Mesendoderm (in vitro differentiated cells): ENCODE measurements around the gene YIF1B.

Experiments used
- DNase-seq: peaks from one replicate; pipeline ENCODE4 v3.0.0; 2013
- H2AK5ac ChIP-seq: 2 replicates; pipeline ENCODE4 v1.6.1; 2013; ENCODE audit warnings: low read length, inconsistent platforms
- H2BK120ac ChIP-seq: 2 replicates; pipeline ENCODE4 v1.6.1; 2013; ENCODE audit warnings: low read depth, mild to moderate bottlenecking, low read length, moderate library complexity, mixed read lengths
- H2BK15ac ChIP-seq: replicated peaks from 2 replicates; pipeline ENCODE4 v1.6.1; 2013; ENCODE audit warnings: low read depth, mild to moderate bottlenecking, moderate library complexity
- H2BK5ac ChIP-seq: 2 replicates; pipeline ENCODE4 v1.6.1; 2013; ENCODE audit warnings: low read length, inconsistent platforms
- H3K18ac ChIP-seq: 2 replicates; pipeline ENCODE4 v1.6.1; 2013; ENCODE audit warnings: mild to moderate bottlenecking, low read length, mixed read lengths
- H3K23ac ChIP-seq: one replicate; pipeline ENCODE4 v1.6.1; 2013; ENCODE audit warnings: low read length
- H3K27ac ChIP-seq: 2 replicates; pipeline ENCODE4 v1.5.1; 2013; ENCODE audit warnings: low read depth, mild to moderate bottlenecking, inconsistent platforms, low read length, moderate library complexity
- H3K27me3 ChIP-seq: 2 replicates; pipeline ENCODE4 v1.6.1; 2013; ENCODE audit warnings: low read length, control low read depth, mild to moderate bottlenecking, inconsistent platforms; ENCODE audit not compliant: insufficient read depth, poor library complexity
- H3K36me3 ChIP-seq: 2 replicates; pipeline ENCODE4 v1.6.1; 2013; ENCODE audit warnings: low read length, inconsistent platforms; ENCODE audit not compliant: control insufficient read depth, insufficient read depth
- H3K4ac ChIP-seq: one replicate; pipeline ENCODE4 v1.6.1; 2013; ENCODE audit warnings: low read depth, mild to moderate bottlenecking, low read length, moderate library complexity
- H3K4me1 ChIP-seq: 2 replicates; pipeline ENCODE4 v1.6.1; 2013; ENCODE audit warnings: low read depth, low read length, inconsistent platforms; ENCODE audit not compliant: control insufficient read depth
- H3K4me2 ChIP-seq: 2 replicates; pipeline ENCODE4 v1.6.1; 2013; ENCODE audit warnings: low read length
- H3K4me3 ChIP-seq: 2 replicates; pipeline ENCODE4 v1.5.1; 2013; ENCODE audit warnings: mild to moderate bottlenecking, low read length
- H3K56ac ChIP-seq: one replicate; pipeline ENCODE4 v1.6.1; 2013; ENCODE audit warnings: low read length
- H3K79me1 ChIP-seq: 2 replicates; pipeline ENCODE4 v1.6.1; 2013; ENCODE audit warnings: low read length, inconsistent platforms
- H3K79me2 ChIP-seq: 2 replicates; pipeline ENCODE4 v1.6.1; 2013; ENCODE audit warnings: mild to moderate bottlenecking, low read length; ENCODE audit not compliant: control insufficient read depth, insufficient read depth
- H3K9ac ChIP-seq: 2 replicates; pipeline ENCODE4 v1.6.1; 2013; ENCODE audit warnings: low read length, inconsistent platforms
- H4K5ac ChIP-seq: one replicate; pipeline ENCODE4 v1.6.1; 2013; ENCODE audit warnings: low read length
- H4K8ac ChIP-seq: one replicate; pipeline ENCODE4 v1.6.1; 2013; ENCODE audit warnings: low read depth, mild to moderate bottlenecking, control low read depth, low read length, moderate library complexity
- WGBS: extraction: QIAGEN DNeasy Blood & Tissue Kit; methylation state at CpG from one replicate; pipeline ENCODE4 v1.1.7; 2013; ENCODE audit warnings: low lambda C conversion rate, missing lambda C conversion rate; ENCODE audit not compliant: insufficient coverage; ENCODE audit errors: extremely low coverage; 5-methylcytosine and 5-hydroxymethylcytosine counted together

YIF1B gene

DNA sequence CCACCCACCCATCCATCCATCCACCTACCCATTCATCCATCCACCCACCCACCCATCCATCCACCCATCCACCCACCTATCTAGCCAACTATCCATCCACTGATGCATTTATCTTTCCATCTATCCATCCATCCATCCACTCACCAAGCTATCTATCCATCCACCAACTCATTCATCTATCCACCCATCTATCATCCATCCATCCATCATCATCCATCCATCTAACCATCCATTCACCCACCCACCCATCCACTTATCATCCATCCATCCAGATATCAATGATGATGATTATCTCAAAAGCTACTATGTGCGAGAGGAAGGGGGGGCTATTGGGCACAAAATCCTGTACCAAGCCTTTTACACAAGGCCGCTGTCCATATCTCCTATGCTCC, 5.5 kb downstream of the YIF1B start:
- Histone ChIP-seq H3K79me1 (peaks cover 10% of the 10 kb centered on the region), H2BK120ac (no peak overlapping the region), H2BK5ac (no peak overlapping the region), H3K27me3 (no peaks in the 10 kb centered on the region), H3K4ac (no peak overlapping the region), H2BK15ac (no peak overlapping the region), H3K4me2 (no peak overlapping the region), H3K23ac (no peak overlapping the region), H3K79me2 (peaks cover 2% of the 10 kb centered on the region), H3K56ac (no peak overlapping the region), H4K8ac (no peak overlapping the region), H3K9ac (no peak overlapping the region), H4K5ac (no peak overlapping the region), H3K36me3 (no peaks in the 10 kb centered on the region), H3K18ac (no peak overlapping the region), H2AK5ac (no peak overlapping the region), H3K27ac (no peak overlapping the region), H3K4me3 (no peak overlapping the region), H3K4me1 (no peaks in the 10 kb centered on the region)
- no peak for DNase-seq
- no CpG with 5 or more reads among the region's 2 CpGs for WGBS

DNA sequence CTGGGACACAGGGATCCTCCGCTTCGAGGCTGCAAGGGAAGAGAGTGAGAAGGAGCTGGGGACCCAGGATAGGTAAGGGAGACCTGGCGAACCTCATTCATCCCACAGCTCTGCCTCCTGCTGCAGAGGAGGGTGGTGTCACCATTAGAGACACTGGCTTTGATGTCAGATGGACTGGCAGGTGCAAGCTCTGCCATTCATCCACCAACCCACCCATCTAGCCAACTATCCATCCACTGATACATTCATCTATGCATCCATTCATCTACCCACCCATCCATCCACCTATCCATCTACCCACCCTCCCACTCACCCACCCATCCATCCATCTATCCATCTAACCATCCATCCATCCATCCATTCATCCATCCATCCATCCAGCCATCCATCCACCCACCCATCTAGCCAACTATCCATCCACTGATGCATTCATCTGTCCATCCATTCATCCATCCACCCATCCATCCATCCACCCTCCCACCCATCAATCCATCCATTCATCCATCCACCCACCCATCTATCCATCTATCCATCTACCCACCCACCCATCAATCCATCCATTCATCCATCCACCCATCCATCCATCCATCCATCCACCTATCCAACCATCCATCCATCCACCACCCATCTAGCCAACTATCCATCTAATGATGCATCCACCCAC, 6.0 kb downstream of the YIF1B start:
- H3K4me3 ChIP-seq: no peak overlapping the region
- H2BK5ac ChIP-seq: no peak overlapping the region
- WGBS: no CpG with 5 or more reads among the region's 3 CpGs
- no peak overlapping the region for H4K5ac ChIP-seq
- no peak overlapping the region for H3K4me2 ChIP-seq
- H2BK120ac ChIP-seq: no peak overlapping the region
- no peak overlapping the region for H3K18ac ChIP-seq
- H3K79me1 ChIP-seq: peaks cover 8% of the 10 kb centered on the region
- no peaks in the 10 kb centered on the region for H3K36me3 ChIP-seq
- H3K4me1 ChIP-seq: no peaks in the 10 kb centered on the region
- H3K27me3 ChIP-seq: no peaks in the 10 kb centered on the region
- H3K9ac ChIP-seq: no peak overlapping the region
- no peak overlapping the region for H3K56ac ChIP-seq
- H3K23ac ChIP-seq: no peak overlapping the region
- H3K79me2 ChIP-seq: peaks cover 2% of the 10 kb centered on the region
- H3K27ac ChIP-seq: no peak overlapping the region
- no peak overlapping the region for H3K4ac ChIP-seq
- DNase-seq: no peak
- no peak overlapping the region for H4K8ac ChIP-seq
- H2AK5ac ChIP-seq: no peak overlapping the region
- H2BK15ac ChIP-seq: no peak overlapping the region

DNA sequence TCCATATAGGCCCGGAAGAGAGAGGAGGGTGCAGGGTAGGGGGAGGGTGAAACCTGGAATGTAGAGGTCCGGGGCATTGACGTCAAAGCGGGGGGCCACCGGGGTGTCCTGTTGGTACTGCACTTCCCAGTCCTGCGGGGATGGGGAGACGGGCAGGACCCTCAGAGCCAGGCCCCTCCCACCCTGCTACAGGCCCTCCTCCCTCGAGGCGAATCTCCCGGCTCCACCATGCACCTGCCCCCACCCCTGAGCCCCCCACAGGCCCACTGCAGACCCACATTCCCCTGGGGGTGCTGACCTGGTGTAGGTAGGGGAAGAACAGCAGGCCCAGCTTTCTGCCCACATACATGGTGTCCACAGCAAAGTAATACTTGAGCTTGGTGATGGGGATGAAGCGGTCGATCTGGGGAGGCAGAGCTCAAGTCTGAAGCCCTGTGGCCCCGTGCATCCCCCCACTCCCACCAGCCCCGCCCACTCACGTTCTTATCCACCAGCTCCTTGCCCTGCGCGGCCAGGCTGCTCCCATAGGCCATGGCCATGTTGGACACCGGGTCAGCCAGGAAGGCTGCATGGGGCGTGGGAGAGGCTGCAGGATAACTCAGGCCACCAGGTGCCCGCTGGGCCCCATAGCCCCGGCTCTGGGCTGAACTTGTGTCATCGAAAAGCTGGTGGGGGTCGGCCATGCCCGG, 6.7 kb downstream of the YIF1B start:
- Histone ChIP-seq H3K27ac (no peak overlapping the region), H3K18ac (no peak overlapping the region), H3K79me2 (peaks cover 2% of the 10 kb centered on the region), H3K23ac (no peak overlapping the region), H3K79me1 (peaks cover 8% of the 10 kb centered on the region), H2BK120ac (no peak overlapping the region), H2AK5ac (no peak overlapping the region), H2BK5ac (no peak overlapping the region), H3K4me3 (no peak overlapping the region), H4K5ac (no peak overlapping the region), H2BK15ac (no peak overlapping the region), H3K9ac (no peak overlapping the region), H3K56ac (no peak overlapping the region), H3K36me3 (no peaks in the 10 kb centered on the region), H3K4me2 (no peak overlapping the region), H3K4me1 (no peaks in the 10 kb centered on the region), H4K8ac (no peak overlapping the region), H3K27me3 (no peaks in the 10 kb centered on the region), H3K4ac (no peak overlapping the region)
- no peak for DNase-seq
- no CpG with 5 or more reads among the region's 24 CpGs for WGBS

DNA sequence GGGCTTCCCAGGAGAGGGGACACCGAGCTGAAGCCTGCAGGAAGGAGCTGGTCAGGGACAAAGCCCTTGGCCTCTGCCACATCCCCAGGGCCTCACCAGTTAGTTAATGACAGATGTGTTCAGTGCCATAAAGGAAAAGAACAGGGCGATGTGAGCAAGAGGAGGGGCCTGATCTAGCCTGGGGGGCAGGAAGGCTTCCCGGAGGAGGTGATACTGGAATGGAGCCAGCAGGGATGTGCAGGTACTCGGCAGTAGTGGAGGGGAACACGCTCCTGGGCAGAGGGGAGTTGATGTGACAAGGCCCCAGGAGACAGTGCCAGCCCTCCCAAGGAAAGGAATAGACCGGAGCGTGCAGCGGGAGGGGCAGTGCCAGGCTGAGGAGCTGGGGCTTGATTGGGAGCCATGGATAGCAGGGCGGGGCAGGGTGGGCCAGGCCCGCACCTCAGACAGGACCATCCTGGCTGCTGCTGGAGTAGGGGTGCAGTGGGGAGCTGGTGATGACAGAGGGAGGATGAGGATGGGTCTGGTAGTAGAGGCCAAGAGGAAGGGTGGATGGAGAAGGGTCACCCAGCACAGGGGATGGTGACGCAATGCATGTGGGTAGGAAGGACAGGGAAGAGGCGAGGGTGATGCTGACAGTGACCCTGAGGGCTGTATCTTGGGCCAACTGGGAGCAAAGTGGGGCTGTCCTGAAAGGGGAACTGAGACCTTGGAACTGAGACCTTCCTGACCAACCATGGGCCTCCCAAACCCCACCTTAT, 7.6 kb downstream of the YIF1B start:
- no peak overlapping the region for H2BK15ac ChIP-seq
- H3K79me1 ChIP-seq: peaks cover 8% of the 10 kb centered on the region
- H3K18ac ChIP-seq: no peak overlapping the region
- H3K4me1 ChIP-seq: no peaks in the 10 kb centered on the region
- no peak overlapping the region for H2BK5ac ChIP-seq
- no peaks in the 10 kb centered on the region for H3K36me3 ChIP-seq
- no peak overlapping the region for H3K4ac ChIP-seq
- H3K27ac ChIP-seq: no peak overlapping the region
- no peak overlapping the region for H3K4me2 ChIP-seq
- no peak overlapping the region for H3K4me3 ChIP-seq
- no peak overlapping the region for H3K23ac ChIP-seq
- H4K5ac ChIP-seq: no peak overlapping the region
- WGBS: no CpG with 5 or more reads among the region's 12 CpGs
- no peaks in the 10 kb centered on the region for H3K27me3 ChIP-seq
- no peak overlapping the region for H2AK5ac ChIP-seq
- H4K8ac ChIP-seq: no peak overlapping the region
- no peak overlapping the region for H2BK120ac ChIP-seq
- H3K56ac ChIP-seq: no peak overlapping the region
- H3K79me2 ChIP-seq: peaks cover 2% of the 10 kb centered on the region
- no peak overlapping the region for H3K9ac ChIP-seq
- DNase-seq: no peak

DNA sequence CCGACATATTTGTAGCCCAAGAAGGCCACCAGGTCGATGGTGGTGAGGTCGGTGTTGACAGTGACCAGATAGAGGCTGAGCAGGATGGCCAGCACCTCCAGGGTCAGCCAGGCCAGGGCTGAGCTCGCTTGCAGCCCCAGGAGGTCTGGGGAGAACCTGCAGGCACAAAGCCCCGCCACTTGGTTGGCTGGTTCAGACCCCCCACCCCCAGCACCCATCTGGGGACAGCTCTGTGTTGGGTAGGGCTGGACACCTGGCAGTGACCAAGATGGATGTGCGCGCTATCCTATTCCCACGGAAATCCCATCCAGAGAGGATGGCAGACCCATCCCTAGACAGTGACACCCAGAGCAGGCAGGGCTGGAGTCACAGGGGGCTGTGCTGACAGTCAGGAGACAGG, 8.2 kb downstream of the YIF1B start:
- Histone ChIP-seq H3K79me2 (peaks cover 2% of the 10 kb centered on the region), H3K27ac (no peak overlapping the region), H4K5ac (no peak overlapping the region), H3K27me3 (no peaks in the 10 kb centered on the region), H2BK15ac (no peak overlapping the region), H2BK120ac (no peak overlapping the region), H3K36me3 (no peaks in the 10 kb centered on the region), H3K4ac (no peak overlapping the region), H2BK5ac (no peak overlapping the region), H3K4me1 (no peaks in the 10 kb centered on the region), H3K9ac (no peak overlapping the region), H3K56ac (no peak overlapping the region), H2AK5ac (no peak overlapping the region), H3K4me3 (no peak overlapping the region), H3K23ac (no peak overlapping the region), H3K18ac (no peak overlapping the region), H4K8ac (no peak overlapping the region), H3K4me2 (no peak overlapping the region), H3K79me1 (peaks cover 7% of the 10 kb centered on the region)
- no peak for DNase-seq
- WGBS: no CpG with 5 or more reads among the region's 8 CpGs
